Measurements from ENCODE around the gene KCNH4.
"Not testable (repeated sequence)": the region's sequence is repeated elsewhere in the genome, so short reads cannot be mapped to it uniquely, and the experiment has no call there.

Gene KCNH4

GRCh38 chr17:42206153-42206612, 25.2 kb upstream of the KCNH4 start:
- not testable (repeated sequence) for H3K27ac ChIP-seq (ENCODE audit: low read length); H3K27me3 ChIP-seq (ENCODE audit: control insufficient read depth, insufficient read depth, low read length); H3K4me1 ChIP-seq (ENCODE audit: control insufficient read depth, low read depth, low read length); H3K9me3 ChIP-seq (ENCODE audit: control insufficient read depth, low read depth, low read length); H3K9ac ChIP-seq (ENCODE audit: low read length); H3K4me3 ChIP-seq (ENCODE audit: low read length)
- peaks cover 40% of the 10 kb centered on the region for H3K36me3 ChIP-seq (ENCODE audit: control insufficient read depth, low read depth, low read length)

DNA sequence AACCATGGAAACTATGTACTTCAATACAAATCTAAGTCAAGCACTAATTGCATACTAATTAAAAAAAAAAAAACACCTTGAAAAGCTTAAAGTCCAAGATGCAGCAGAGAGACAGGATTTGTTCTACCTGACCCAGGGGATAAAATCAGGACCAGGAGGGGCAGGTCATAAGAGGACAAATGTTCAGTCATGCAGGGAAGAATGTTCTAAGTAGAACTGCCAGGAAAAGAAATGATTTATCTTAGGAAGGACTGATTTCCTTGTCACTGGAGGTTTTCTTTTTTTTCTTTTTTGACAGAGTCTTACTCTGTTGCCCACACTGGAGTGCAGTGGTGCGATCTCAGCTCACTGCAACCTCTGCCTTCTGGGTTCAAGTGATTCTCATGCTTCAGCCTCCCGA, 22.4 kb upstream of the KCNH4 start:
- H3K27ac ChIP-seq (ENCODE audit: low read length): no peak overlapping the region
- H3K36me3 ChIP-seq (ENCODE audit: control insufficient read depth, low read depth, low read length): peaks cover 24% of the 10 kb centered on the region

DNA sequence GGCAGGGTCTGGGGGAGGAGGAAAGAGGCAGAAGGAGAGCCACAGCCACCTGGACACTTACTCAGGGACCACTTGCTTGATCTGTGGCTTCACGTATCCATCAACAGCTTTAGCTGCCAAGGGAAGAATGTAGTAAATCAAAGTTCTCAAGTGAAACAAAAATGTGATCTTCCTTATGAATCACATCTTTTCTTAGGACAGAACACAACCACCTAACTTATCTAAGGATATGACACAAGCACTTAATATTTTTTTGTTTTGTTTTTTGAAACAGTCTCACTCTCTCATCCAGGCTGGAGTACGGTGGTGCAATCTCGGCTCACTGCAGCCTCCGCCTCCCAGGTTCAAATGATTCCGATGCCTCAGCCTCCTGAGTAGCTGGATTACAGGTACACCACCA, 21.8 kb upstream of the KCNH4 start:
- no peaks in the 10 kb centered on the region for H3K9me3 ChIP-seq (ENCODE audit: control insufficient read depth, low read depth, low read length)
- no peak overlapping the region for H3K27ac ChIP-seq (ENCODE audit: low read length)
- H3K4me1 ChIP-seq (ENCODE audit: control insufficient read depth, low read depth, low read length): no peaks in the 10 kb centered on the region
- H3K4me3 ChIP-seq (ENCODE audit: low read length): no peak overlapping the region
- peaks cover 24% of the 10 kb centered on the region for H3K36me3 ChIP-seq (ENCODE audit: control insufficient read depth, low read depth, low read length)
- no peak overlapping the region for H3K9ac ChIP-seq (ENCODE audit: low read length)
- no peaks in the 10 kb centered on the region for H3K27me3 ChIP-seq (ENCODE audit: control insufficient read depth, insufficient read depth, low read length)

More for the DNA sequence above, 22.4 kb upstream of the KCNH4 start:
- no peaks in the 10 kb centered on the region for H3K4me1 ChIP-seq (ENCODE audit: control insufficient read depth, low read depth, low read length)
- no peaks in the 10 kb centered on the region for H3K27me3 ChIP-seq (ENCODE audit: control insufficient read depth, insufficient read depth, low read length)
- no peaks in the 10 kb centered on the region for H3K9me3 ChIP-seq (ENCODE audit: control insufficient read depth, low read depth, low read length)
- no peak overlapping the region for H3K9ac ChIP-seq (ENCODE audit: low read length)
- H3K4me3 ChIP-seq (ENCODE audit: low read length): no peak overlapping the region

GRCh38 chr17:42202159-42202558, 21.2 kb upstream of the KCNH4 start:
- Histone ChIP-seq H3K4me1 (ENCODE audit: control insufficient read depth, low read depth, low read length) (no peaks in the 10 kb centered on the region), H3K9ac (ENCODE audit: low read length) (no peak overlapping the region), H3K4me3 (ENCODE audit: low read length) (no peak overlapping the region), H3K9me3 (ENCODE audit: control insufficient read depth, low read depth, low read length) (no peaks in the 10 kb centered on the region), H3K36me3 (ENCODE audit: control insufficient read depth, low read depth, low read length) (peaks cover 19% of the 10 kb centered on the region), H3K27me3 (ENCODE audit: control insufficient read depth, insufficient read depth, low read length) (no peaks in the 10 kb centered on the region), H3K27ac (ENCODE audit: low read length) (no peak overlapping the region)

DNA sequence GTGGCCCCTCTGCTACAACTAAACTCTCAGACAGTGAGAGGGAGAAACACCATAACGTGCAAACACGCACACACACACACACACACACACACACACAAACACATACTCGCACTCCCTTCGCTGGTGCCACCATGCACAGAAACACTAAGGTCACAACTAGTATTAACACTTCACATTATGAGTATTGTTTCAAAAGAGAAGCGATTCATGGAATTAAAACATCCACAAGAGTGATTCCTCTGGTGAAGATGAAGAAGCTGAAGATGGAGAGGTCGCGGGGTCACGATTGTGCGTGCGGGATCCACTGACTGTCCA, 20.5 kb upstream of the KCNH4 start:
- Histone ChIP-seq H3K4me1 (ENCODE audit: control insufficient read depth, low read depth, low read length) (no peaks in the 10 kb centered on the region), H3K36me3 (ENCODE audit: control insufficient read depth, low read depth, low read length) (peaks cover 16% of the 10 kb centered on the region), H3K9ac (ENCODE audit: low read length) (no peak overlapping the region), H3K27ac (ENCODE audit: low read length) (no peak overlapping the region), H3K4me3 (ENCODE audit: low read length) (no peak overlapping the region), H3K27me3 (ENCODE audit: control insufficient read depth, insufficient read depth, low read length) (no peaks in the 10 kb centered on the region), H3K9me3 (ENCODE audit: control insufficient read depth, low read depth, low read length) (no peaks in the 10 kb centered on the region)

- Histone ChIP-seq H3K27me3 (ENCODE audit: control insufficient read depth, insufficient read depth, low read length) (no peaks in the 10 kb centered on the region), H3K27ac (ENCODE audit: low read length) (no peak overlapping the region), H3K36me3 (ENCODE audit: control insufficient read depth, low read depth, low read length) (peaks cover 16% of the 10 kb centered on the region), H3K9ac (ENCODE audit: low read length) (no peak overlapping the region), H3K4me1 (ENCODE audit: control insufficient read depth, low read depth, low read length) (no peaks in the 10 kb centered on the region), H3K9me3 (ENCODE audit: control insufficient read depth, low read depth, low read length) (no peaks in the 10 kb centered on the region), H3K4me3 (ENCODE audit: low read length) (no peak overlapping the region)
Measured at GRCh38 chr17:42200706-42201457, 19.9 kb upstream of the KCNH4 start.

DNA sequence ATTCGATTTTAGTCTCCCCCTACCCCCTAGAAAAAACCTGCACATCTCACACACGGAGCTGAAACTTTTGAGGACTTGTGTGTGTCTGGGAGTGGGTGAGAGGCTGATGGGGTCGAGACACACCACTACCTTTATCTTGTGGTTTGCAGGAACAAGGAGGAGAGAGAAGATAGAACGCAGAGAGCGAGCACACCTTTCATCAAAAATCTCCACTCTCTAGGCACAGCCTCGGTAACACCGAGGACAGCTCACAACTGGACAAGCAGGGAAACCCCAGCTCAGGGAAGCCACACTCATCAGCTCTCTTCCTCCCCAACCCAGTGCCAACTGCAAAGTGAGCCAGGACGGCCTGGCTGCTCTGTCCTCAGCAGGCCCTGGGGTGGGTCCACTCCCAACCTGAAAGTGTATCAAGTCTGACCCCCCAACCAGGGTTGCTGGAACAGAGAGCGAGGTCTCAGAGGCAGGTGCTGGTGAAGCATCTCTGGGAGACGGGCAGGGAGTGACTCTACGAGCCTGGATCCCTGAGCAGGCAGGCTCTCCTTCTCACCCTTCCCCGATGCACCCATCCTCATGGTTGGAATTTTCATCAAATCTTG, 18.6 kb upstream of the KCNH4 start:
- Histone ChIP-seq H3K9ac (ENCODE audit: low read length) (no peak overlapping the region), H3K9me3 (ENCODE audit: control insufficient read depth, low read depth, low read length) (no peaks in the 10 kb centered on the region), H3K27ac (ENCODE audit: low read length) (no peak overlapping the region), H3K4me1 (ENCODE audit: control insufficient read depth, low read depth, low read length) (no peaks in the 10 kb centered on the region), H3K27me3 (ENCODE audit: control insufficient read depth, insufficient read depth, low read length) (no peaks in the 10 kb centered on the region), H3K36me3 (ENCODE audit: control insufficient read depth, low read depth, low read length) (peaks cover 16% of the 10 kb centered on the region), H3K4me3 (ENCODE audit: low read length) (no peak overlapping the region)

DNA sequence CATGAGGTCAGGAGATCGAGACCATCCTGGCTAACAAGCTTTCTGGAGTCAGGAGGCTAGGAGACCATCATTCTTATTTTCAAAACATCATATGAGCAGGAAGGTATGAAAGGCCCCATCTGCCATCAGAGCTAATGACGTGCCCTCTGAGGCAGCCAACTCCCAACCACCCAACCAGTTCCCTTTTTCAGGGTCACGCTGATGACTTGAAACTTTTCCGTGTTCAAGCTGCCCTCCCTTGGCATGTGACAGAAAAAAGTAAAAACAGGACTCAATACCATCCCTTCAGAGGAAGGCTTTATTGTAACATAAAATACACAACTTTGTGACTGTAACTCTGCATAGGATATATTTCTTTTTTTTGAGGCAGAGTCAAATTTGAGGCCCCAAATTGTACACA, 18.0 kb upstream of the KCNH4 start:
- Histone ChIP-seq H3K4me1 (ENCODE audit: control insufficient read depth, low read depth, low read length) (peaks cover 1% of the 10 kb centered on the region), H3K9ac (ENCODE audit: low read length) (no peak overlapping the region), H3K9me3 (ENCODE audit: control insufficient read depth, low read depth, low read length) (no peaks in the 10 kb centered on the region), H3K36me3 (ENCODE audit: control insufficient read depth, low read depth, low read length) (peaks cover 12% of the 10 kb centered on the region), H3K27ac (ENCODE audit: low read length) (no peak overlapping the region), H3K27me3 (ENCODE audit: control insufficient read depth, insufficient read depth, low read length) (no peaks in the 10 kb centered on the region), H3K4me3 (ENCODE audit: low read length) (no peak overlapping the region)

GRCh38 chr17:42197564-42198156, 16.7 kb upstream of the KCNH4 start:
- Histone ChIP-seq H3K36me3 (ENCODE audit: control insufficient read depth, low read depth, low read length) (peaks cover 11% of the 10 kb centered on the region), H3K27ac (ENCODE audit: low read length) (no peak overlapping the region), H3K4me3 (ENCODE audit: low read length) (no peak overlapping the region), H3K27me3 (ENCODE audit: control insufficient read depth, insufficient read depth, low read length) (no peaks in the 10 kb centered on the region), H3K4me1 (ENCODE audit: control insufficient read depth, low read depth, low read length) (peaks cover 5% of the 10 kb centered on the region), H3K9me3 (ENCODE audit: control insufficient read depth, low read depth, low read length) (no peaks in the 10 kb centered on the region), H3K9ac (ENCODE audit: low read length) (no peak overlapping the region)

- Histone ChIP-seq H3K4me3 (ENCODE audit: low read length) (peak within 1 kb of the TSS; percentile 48), H3K36me3 (ENCODE audit: control insufficient read depth, low read depth, low read length) (no peaks in the 10 kb centered on the region), H3K4me1 (ENCODE audit: control insufficient read depth, low read depth, low read length) (peaks cover 5% of the 10 kb centered on the region), H3K27me3 (ENCODE audit: control insufficient read depth, insufficient read depth, low read length) (no peaks in the 10 kb centered on the region), H3K9me3 (ENCODE audit: control insufficient read depth, low read depth, low read length) (no peaks in the 10 kb centered on the region), H3K27ac (ENCODE audit: low read length) (no peak within 1 kb of the TSS), H3K9ac (ENCODE audit: low read length) (no peak within 1 kb of the TSS)
Measured at GRCh38 chr17:42193969-42194899, 13.3 kb upstream of the KCNH4 start, which contains the start of gene GHDC. GHDC (minus strand) TSS chr17:42194494; CDS start chr17:42193581, 913 bp downstream.

- no peaks in the 10 kb centered on the region for H3K9me3 ChIP-seq (ENCODE audit: control insufficient read depth, low read depth, low read length)
- H3K27ac ChIP-seq (ENCODE audit: low read length): no peak overlapping the region
- H3K4me3 ChIP-seq (ENCODE audit: low read length): no peak overlapping the region
- peaks cover 5% of the 10 kb centered on the region for H3K4me1 ChIP-seq (ENCODE audit: control insufficient read depth, low read depth, low read length)
- no peaks in the 10 kb centered on the region for H3K27me3 ChIP-seq (ENCODE audit: control insufficient read depth, insufficient read depth, low read length)
- H3K36me3 ChIP-seq (ENCODE audit: control insufficient read depth, low read depth, low read length): no peaks in the 10 kb centered on the region
- H3K9ac ChIP-seq (ENCODE audit: low read length): no peak overlapping the region
Measured at GRCh38 chr17:42193216-42193968, 12.4 kb upstream of the KCNH4 start.
